ENCODE measurements around the gene RNF32. TPM values are rescaled to one million over a fixed set of nuclear protein-coding genes. Genes with fewer than 3 reads are reported as not detected.

Gene RNF32
- total RNA-seq (2021) (0.55 to 1.3 TPM (median 0.61 TPM) in 3 replicates), Bru-seq, nascent RNA (percentile 30 among the genes with signal in this experiment)
- long read RNA-seq, experiment 1, partial matches to known transcripts: 1 of 4 reads
- long read RNA-seq, experiment 1, other reads (novel, unspliced or antisense): 3 of 4 reads
- long read RNA-seq, experiment 2, partial matches to known transcripts: 1 of 3 reads
- long read RNA-seq, experiment 2, other reads (novel, unspliced or antisense): 2 of 3 reads
- long read RNA-seq, experiment 3: 0 reads

DNA sequence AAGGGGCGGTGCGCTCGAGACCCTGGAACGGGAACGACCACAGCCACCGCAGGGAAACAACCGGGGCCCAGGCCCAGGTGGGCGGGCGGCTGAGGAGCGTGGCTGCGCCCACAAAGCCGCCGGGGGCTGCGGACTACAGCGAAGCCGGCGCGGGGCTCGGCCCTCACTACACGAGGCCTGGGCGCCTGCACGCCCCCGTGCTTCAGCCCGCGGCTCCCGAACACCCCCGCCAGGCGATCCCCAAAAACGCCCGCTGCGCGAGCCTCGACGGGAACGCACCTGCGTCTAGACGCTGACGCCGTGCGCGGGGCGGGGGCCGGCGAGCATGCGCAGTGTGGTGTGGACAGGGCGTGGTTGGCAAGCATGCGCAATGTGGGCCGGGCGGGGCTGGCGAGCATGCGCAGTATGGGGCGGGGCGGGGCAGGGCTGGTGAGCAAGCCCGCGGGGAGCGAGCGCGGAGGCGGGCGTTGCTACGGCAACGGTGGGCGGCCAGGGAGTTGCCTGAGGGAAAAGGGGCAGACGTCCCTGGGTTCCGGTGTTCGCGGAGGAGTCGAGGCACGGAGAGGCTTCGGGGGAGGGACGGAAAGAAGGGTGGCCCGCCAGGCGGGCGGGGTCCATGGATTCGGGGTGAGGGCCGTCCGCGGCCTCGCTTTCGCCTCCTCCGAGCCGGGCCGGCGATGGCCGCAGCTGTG is at the start of gene RNF32:
TSS of gene RNF32 (plus strand) at position 518 of the 692 bp plus-strand sequence. CDS start 3,104 bp downstream, outside the sequence.
- ChIA-PET CTCF (interaction anchor here (0.9 to 2.0 kb wide), 3 partner anchors 10 to 113 kb away, joined by 3 to 10 read pairs (median 3); no protein-coding TSS in a partner anchor), POLR2A (no interaction called here)
- peak; percentile 98 for DNase-seq (ENCODE audit: low spot score)
- H3K36me3 Mint-ChIP-seq: peaks cover 7% of the 10 kb centered on the region
- peaks cover 9% of the 10 kb centered on the region for H3K9me3 Mint-ChIP-seq
- peak; percentile 79 for ATAC-seq
- H3K27me3 Mint-ChIP-seq (ENCODE audit: low read depth): peaks cover 25% of the 10 kb centered on the region
- H3K4me1 Mint-ChIP-seq: peaks cover 22% of the 10 kb centered on the region
- peak within 1 kb of the TSS; percentile 72 for H3K27ac Mint-ChIP-seq
- H3K4me3 Mint-ChIP-seq: peak within 1 kb of the TSS; percentile 85
- TF ChIP-seq ZNF263 (CRISPR knock-in tag; IDR thresholded peaks at IDR 0.05; ENCODE audit: low read depth) (peak; percentile 83), TP53 (CRISPR knock-in tag; IDR thresholded peaks at IDR 0.05) (peak; percentile 97; the same call in 1 of the 2 replicates), ZBTB21 (CRISPR knock-in tag; IDR thresholded peaks at IDR 0.05; ENCODE audit: borderline replicate concordance) (no peak), ZNF219 (CRISPR knock-in tag; IDR thresholded peaks at IDR 0.05; ENCODE audit: borderline replicate concordance) (peak; percentile 70; the same call in 1 of the 2 replicates), NR1H2 (CRISPR knock-in tag; IDR thresholded peaks at IDR 0.05) (peak; percentile 89; the same call in 1 of the 2 replicates), FOXK1 (CRISPR knock-in tag; IDR thresholded peaks at IDR 0.05) (peak; percentile 97), TEAD4 (CRISPR knock-in tag; IDR thresholded peaks at IDR 0.05) (no peak), MXD4 (CRISPR knock-in tag; IDR thresholded peaks at IDR 0.05; ENCODE audit: borderline replicate concordance) (no peak), NFE2L1 (CRISPR knock-in tag; IDR thresholded peaks at IDR 0.05) (peak; percentile 96), ATF1 (CRISPR knock-in tag; IDR thresholded peaks at IDR 0.05) (no peak; the same call in 1 of the 2 replicates), GRHL2 (CRISPR knock-in tag; IDR thresholded peaks at IDR 0.05; ENCODE audit: insufficient replicate concordance, severe bottlenecking) (no peak), NR3C1 (CRISPR knock-in tag; conservative IDR thresholded peaks at IDR 0.05; ENCODE audit: low read depth) (no peak), GTF2I (CRISPR knock-in tag; conservative IDR thresholded peaks at IDR 0.05) (no peak), TEAD1 (CRISPR knock-in tag; IDR thresholded peaks at IDR 0.05) (peak; percentile 99), JAZF1 (CRISPR knock-in tag; IDR thresholded peaks at IDR 0.05) (no peak), RORB (CRISPR knock-in tag; IDR thresholded peaks at IDR 0.05) (no peak)
- TF ChIP-seq, protein P1, sequence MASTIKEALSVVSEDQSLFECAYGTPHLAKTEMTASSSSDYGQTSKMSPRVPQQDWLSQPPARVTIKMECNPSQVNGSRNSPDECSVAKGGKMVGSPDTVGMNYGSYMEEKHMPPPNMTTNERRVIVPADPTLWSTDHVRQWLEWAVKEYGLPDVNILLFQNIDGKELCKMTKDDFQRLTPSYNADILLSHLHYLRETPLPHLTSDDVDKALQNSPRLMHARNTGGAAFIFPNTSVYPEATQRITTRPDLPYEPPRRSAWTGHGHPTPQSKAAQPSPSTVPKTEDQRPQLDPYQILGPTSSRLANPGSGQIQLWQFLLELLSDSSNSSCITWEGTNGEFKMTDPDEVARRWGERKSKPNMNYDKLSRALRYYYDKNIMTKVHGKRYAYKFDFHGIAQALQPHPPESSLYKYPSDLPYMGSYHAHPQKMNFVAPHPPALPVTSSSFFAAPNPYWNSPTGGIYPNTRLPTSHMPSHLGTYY (CRISPR knock-in tag; IDR thresholded peaks at IDR 0.05): no peak
- TF ChIP-seq, protein P2, sequence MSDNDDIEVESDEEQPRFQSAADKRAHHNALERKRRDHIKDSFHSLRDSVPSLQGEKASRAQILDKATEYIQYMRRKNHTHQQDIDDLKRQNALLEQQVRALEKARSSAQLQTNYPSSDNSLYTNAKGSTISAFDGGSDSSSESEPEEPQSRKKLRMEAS (CRISPR knock-in tag; IDR thresholded peaks at IDR 0.05): peak; percentile 99
- TF ChIP-seq, protein P3, sequence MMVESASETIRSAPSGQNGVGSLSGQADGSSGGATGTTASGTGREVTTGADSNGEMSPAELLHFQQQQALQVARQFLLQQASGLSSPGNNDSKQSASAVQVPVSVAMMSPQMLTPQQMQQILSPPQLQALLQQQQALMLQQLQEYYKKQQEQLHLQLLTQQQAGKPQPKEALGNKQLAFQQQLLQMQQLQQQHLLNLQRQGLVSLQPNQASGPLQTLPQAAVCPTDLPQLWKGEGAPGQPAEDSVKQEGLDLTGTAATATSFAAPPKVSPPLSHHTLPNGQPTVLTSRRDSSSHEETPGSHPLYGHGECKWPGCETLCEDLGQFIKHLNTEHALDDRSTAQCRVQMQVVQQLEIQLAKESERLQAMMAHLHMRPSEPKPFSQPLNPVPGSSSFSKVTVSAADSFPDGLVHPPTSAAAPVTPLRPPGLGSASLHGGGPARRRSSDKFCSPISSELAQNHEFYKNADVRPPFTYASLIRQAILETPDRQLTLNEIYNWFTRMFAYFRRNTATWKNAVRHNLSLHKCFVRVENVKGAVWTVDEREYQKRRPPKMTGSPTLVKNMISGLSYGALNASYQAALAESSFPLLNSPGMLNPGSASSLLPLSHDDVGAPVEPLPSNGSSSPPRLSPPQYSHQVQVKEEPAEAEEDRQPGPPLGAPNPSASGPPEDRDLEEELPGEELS (CRISPR knock-in tag; IDR thresholded peaks at IDR 0.05): peak; percentile 99
- TF ChIP-seq, protein P4, sequence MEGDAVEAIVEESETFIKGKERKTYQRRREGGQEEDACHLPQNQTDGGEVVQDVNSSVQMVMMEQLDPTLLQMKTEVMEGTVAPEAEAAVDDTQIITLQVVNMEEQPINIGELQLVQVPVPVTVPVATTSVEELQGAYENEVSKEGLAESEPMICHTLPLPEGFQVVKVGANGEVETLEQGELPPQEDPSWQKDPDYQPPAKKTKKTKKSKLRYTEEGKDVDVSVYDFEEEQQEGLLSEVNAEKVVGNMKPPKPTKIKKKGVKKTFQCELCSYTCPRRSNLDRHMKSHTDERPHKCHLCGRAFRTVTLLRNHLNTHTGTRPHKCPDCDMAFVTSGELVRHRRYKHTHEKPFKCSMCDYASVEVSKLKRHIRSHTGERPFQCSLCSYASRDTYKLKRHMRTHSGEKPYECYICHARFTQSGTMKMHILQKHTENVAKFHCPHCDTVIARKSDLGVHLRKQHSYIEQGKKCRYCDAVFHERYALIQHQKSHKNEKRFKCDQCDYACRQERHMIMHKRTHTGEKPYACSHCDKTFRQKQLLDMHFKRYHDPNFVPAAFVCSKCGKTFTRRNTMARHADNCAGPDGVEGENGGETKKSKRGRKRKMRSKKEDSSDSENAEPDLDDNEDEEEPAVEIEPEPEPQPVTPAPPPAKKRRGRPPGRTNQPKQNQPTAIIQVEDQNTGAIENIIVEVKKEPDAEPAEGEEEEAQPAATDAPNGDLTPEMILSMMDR (IDR thresholded peaks at IDR 0.05): no peak
- TF ChIP-seq, protein P5, sequence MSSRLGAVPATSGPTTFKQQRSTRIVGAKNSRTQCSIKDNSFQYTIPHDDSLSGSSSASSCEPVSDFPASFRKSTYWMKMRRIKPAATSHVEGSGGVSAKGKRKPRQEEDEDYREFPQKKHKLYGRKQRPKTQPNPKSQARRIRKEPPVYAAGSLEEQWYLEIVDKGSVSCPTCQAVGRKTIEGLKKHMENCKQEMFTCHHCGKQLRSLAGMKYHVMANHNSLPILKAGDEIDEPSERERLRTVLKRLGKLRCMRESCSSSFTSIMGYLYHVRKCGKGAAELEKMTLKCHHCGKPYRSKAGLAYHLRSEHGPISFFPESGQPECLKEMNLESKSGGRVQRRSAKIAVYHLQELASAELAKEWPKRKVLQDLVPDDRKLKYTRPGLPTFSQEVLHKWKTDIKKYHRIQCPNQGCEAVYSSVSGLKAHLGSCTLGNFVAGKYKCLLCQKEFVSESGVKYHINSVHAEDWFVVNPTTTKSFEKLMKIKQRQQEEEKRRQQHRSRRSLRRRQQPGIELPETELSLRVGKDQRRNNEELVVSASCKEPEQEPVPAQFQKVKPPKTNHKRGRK (CRISPR knock-in tag; IDR thresholded peaks at IDR 0.05; ENCODE audit: borderline replicate concordance): peak; percentile 83; the same call in 1 of the 2 replicates
- TF ChIP-seq, protein P6, sequence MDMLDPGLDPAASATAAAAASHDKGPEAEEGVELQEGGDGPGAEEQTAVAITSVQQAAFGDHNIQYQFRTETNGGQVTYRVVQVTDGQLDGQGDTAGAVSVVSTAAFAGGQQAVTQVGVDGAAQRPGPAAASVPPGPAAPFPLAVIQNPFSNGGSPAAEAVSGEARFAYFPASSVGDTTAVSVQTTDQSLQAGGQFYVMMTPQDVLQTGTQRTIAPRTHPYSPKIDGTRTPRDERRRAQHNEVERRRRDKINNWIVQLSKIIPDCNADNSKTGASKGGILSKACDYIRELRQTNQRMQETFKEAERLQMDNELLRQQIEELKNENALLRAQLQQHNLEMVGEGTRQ (CRISPR knock-in tag; IDR thresholded peaks at IDR 0.05): no peak
- TF ChIP-seq, protein P7, sequence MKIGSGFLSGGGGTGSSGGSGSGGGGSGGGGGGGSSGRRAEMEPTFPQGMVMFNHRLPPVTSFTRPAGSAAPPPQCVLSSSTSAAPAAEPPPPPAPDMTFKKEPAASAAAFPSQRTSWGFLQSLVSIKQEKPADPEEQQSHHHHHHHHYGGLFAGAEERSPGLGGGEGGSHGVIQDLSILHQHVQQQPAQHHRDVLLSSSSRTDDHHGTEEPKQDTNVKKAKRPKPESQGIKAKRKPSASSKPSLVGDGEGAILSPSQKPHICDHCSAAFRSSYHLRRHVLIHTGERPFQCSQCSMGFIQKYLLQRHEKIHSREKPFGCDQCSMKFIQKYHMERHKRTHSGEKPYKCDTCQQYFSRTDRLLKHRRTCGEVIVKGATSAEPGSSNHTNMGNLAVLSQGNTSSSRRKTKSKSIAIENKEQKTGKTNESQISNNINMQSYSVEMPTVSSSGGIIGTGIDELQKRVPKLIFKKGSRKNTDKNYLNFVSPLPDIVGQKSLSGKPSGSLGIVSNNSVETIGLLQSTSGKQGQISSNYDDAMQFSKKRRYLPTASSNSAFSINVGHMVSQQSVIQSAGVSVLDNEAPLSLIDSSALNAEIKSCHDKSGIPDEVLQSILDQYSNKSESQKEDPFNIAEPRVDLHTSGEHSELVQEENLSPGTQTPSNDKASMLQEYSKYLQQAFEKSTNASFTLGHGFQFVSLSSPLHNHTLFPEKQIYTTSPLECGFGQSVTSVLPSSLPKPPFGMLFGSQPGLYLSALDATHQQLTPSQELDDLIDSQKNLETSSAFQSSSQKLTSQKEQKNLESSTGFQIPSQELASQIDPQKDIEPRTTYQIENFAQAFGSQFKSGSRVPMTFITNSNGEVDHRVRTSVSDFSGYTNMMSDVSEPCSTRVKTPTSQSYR (CRISPR knock-in tag; IDR thresholded peaks at IDR 0.05): peak; percentile 95
- TF ChIP-seq, protein P8, sequence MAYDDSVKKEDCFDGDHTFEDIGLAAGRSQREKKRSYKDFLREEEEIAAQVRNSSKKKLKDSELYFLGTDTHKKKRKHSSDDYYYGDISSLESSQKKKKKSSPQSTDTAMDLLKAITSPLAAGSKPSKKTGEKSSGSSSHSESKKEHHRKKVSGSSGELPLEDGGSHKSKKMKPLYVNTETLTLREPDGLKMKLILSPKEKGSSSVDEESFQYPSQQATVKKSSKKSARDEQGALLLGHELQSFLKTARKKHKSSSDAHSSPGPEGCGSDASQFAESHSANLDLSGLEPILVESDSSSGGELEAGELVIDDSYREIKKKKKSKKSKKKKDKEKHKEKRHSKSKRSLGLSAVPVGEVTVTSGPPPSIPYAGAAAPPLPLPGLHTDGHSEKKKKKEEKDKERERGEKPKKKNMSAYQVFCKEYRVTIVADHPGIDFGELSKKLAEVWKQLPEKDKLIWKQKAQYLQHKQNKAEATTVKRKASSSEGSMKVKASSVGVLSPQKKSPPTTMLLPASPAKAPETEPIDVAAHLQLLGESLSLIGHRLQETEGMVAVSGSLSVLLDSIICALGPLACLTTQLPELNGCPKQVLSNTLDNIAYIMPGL (CRISPR knock-in tag; IDR thresholded peaks at IDR 0.05): peak; percentile 63; the same call in 1 of the 2 replicates

All from WTC11 (cell line).